ENCODE measurements around the gene DEFB132. TPM values are rescaled to one million over a fixed set of nuclear protein-coding genes. Genes with fewer than 3 reads are reported as not detected.

Gene DEFB132
- total and polyA plus RNA-seq, 9 of the 15 experiments (the other 6 are each of a cell fraction or from before 2014, with no cell fraction given): not detected

DNA sequence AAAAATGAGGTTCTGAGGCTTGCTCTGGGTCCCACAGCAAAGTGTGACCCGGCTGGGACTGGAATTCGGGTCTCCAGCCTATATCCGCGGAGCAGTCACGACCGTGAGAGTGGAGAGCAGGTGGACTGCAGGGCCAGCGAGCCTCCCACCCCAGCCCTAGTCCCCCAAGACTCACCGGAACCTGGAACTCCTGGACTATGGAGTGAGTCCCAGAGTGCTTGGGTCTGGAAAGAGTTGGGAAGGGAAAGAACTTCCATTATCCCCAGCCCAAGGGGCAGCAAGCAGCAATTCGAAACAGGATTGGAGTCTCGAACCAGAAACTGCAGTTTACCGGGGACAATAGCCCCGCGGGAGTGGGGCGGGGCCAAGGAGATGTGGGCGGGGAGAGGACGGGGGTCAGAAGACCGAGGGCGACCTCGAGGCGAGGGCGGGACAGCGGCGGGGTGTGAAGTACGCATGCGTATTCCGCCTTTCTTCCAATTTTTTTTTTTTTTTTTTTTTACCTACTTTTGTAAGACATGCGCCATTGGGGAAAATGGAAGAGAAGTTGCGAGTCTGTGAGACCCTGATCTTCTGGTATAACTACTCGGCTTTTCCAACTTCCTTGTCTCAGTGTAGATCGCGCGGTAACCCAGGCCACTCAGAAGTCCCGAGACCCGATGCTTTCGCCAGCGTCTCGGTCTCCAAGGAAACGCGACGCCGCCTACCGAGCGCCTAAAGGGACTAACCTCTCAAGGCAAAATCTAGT is 32.7 kb downstream of the DEFB132 start, which contains the start of gene C20orf96 (continued):
- no peak for TF ChIP-seq ZNF395 (CRISPR knock-in tag; IDR thresholded peaks at IDR 0.05)
- no peak for TF ChIP-seq C11orf30 (IDR thresholded peaks at IDR 0.05; ENCODE audit: low read depth)
- no peak for TF ChIP-seq NR3C1 (CRISPR knock-in tag; IDR thresholded peaks at IDR 0.05)
- TF ChIP-seq ZNF407 (IDR thresholded peaks at IDR 0.05; ENCODE audit: low read depth): peak; percentile 92; the same call in 1 of the 2 replicates
- TF ChIP-seq IFI16 (CRISPR knock-in tag; IDR thresholded peaks at IDR 0.05): no peak
- TF ChIP-seq, protein P1, sequence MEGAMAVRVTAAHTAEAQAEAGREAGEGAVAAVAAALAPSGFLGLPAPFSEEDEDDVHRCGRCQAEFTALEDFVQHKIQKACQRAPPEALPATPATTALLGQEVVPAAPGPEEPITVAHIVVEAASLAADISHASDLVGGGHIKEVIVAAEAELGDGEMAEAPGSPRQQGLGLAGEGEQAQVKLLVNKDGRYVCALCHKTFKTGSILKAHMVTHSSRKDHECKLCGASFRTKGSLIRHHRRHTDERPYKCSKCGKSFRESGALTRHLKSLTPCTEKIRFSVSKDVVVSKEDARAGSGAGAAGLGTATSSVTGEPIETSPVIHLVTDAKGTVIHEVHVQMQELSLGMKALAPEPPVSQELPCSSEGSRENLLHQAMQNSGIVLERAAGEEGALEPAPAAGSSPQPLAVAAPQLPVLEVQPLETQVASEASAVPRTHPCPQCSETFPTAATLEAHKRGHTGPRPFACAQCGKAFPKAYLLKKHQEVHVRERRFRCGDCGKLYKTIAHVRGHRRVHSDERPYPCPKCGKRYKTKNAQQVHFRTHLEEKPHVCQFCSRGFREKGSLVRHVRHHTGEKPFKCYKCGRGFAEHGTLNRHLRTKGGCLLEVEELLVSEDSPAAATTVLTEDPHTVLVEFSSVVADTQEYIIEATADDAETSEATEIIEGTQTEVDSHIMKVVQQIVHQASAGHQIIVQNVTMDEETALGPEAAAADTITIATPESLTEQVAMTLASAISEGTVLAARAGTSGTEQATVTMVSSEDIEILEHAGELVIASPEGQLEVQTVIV (CRISPR knock-in tag; IDR thresholded peaks at IDR 0.05; ENCODE audit: borderline replicate concordance): no peak
- TF ChIP-seq BMI1 (IDR thresholded peaks at IDR 0.05; ENCODE audit: low read length): peak; percentile 78
- no peak for TF ChIP-seq DACH1 (IDR thresholded peaks at IDR 0.05; ENCODE audit: partially characterized antibody)
- TF ChIP-seq ETV6 (IDR thresholded peaks at IDR 0.05; ENCODE audit: borderline replicate concordance in 1 of 2, low read depth in 2 of 2, low read length in 1 of 2): no peak
- 0 out of 2 replicates have a peak, but pooled peaks have one; percentile 53 for TF ChIP-seq ETV6 (CRISPR knock-in tag; IDR thresholded peaks at IDR 0.05; ENCODE audit: borderline replicate concordance)
- TF ChIP-seq, protein P2, sequence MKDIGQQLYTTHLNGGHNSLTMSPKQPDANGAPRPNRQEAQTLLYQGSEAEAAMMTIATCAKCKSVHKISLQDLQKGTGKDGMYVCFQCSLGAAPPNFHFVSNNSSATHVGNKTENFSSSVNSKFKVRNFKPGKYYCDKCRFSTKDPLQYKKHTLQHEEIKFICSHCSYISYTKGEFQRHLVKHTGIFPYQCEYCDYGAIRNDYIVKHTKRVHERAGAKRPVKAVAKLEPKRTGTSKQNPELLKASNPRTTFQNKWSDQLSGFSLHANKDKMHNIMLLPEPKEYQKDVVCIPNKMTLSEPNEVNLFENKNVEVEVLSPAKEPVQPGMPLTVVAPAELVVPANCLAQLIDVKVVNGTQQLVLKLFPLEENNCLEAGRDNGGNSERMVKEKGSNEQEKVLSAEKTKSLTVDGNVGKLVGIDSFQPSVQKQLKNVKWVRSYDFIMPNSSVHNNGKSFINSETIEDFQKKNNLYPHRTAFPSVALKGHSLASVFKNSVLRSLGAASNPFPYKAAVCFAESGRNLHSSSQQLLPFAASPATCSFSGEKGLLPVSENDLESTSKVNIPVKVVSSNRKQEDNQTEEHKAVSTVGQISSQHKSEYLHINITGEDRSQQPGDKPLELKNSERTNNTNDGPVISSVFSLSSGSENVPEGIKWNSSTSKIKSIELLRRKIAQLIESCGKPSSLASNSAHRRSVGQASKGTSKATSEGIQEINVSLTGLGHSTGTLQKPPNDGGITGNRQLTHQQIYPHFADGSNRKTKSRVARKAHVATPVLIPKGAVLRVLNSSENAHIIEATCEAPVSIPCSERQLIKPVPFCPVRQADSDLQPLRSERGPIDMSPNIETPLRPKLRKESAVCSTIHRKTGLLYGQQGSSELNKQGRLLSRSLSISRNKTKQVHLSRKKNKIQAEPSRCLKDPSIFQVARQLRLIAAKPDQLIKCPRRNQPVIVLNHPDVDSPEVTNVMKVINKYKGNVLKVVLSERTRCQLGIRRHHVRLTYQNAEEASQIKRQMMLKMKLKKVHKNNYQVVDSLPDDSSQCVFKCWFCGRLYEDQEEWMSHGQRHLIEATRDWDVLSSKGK (CRISPR knock-in tag; IDR thresholded peaks at IDR 0.05): no peak
